OCI-LY1 (cell line): ENCODE results near the gene SLMAP.

Experiments
- H2AFZ ChIP-seq: fragments of 200-600 bp; sonication (generic), shearing (Covaris generic); 2 replicates; pipeline ENCODE4 v1.6.0; 2014; ENCODE audit warnings: antibody characterized with exemption, mild to moderate bottlenecking, low read length
- H3F3A ChIP-seq: fragments of 200-600 bp; sonication (generic), shearing (Covaris generic); 2 replicates; pipeline ENCODE4 v1.6.0; 2014; ENCODE audit warnings: mild to moderate bottlenecking, antibody characterized with exemption, low read length, moderate library complexity; ENCODE audit not compliant: insufficient read depth
- H3K27ac ChIP-seq: fragments of 200-600 bp; sonication (generic); 2 replicates; pipeline ENCODE4 v1.5.1; 2014; ENCODE audit warnings: low read length, mixed run types, mild to moderate bottlenecking, low read depth; ENCODE audit not compliant: poor library complexity, severe bottlenecking
- H3K27me3 ChIP-seq: fragments of 200-600 bp; sonication (generic); 2 replicates; pipeline ENCODE4 v1.6.0; 2014; ENCODE audit warnings: antibody characterized with exemption, mild to moderate bottlenecking, low read length, moderate library complexity; ENCODE audit not compliant: insufficient read depth
- H3K36me3 ChIP-seq: fragments of 200-600 bp; sonication (generic); 2 replicates; pipeline ENCODE4 v1.6.1; 2014; ENCODE audit warnings: mild to moderate bottlenecking, antibody characterized with exemption, low read length, moderate library complexity, mixed read lengths; ENCODE audit not compliant: insufficient read depth
- H3K4me1 ChIP-seq: fragments of 200-600 bp; sonication (generic); 2 replicates; pipeline ENCODE4 v1.5.1; 2014; ENCODE audit warnings: mild to moderate bottlenecking, low read length, moderate library complexity; ENCODE audit not compliant: insufficient read depth, severe bottlenecking
- H3K4me2 ChIP-seq: fragments of 200-600 bp; sonication (generic), shearing (Covaris generic); 2 replicates; pipeline ENCODE4 v1.6.1; 2014; ENCODE audit warnings: low read length
- H3K4me3 ChIP-seq: fragments of 200-600 bp; sonication (generic); 2 replicates; pipeline ENCODE4 v1.5.1; 2014; ENCODE audit warnings: low read length, low read depth, mild to moderate bottlenecking, mixed read lengths; ENCODE audit not compliant: poor library complexity, severe bottlenecking
- H3K79me2 ChIP-seq: fragments of 200-600 bp; shearing (Covaris generic); 2 replicates; pipeline ENCODE4 v1.6.1; 2016; ENCODE audit warnings: mixed run types, low read length, mixed read lengths; ENCODE audit not compliant: insufficient read depth
- H3K9ac ChIP-seq: fragments of 200-600 bp; sonication (generic), shearing (Covaris generic); 2 replicates; pipeline ENCODE4 v1.6.1; 2014; ENCODE audit warnings: mild to moderate bottlenecking, low read length, mixed read lengths
- H3K9me2 ChIP-seq: fragments of 200-600 bp; sonication (generic), shearing (Covaris generic); 2 replicates; pipeline ENCODE4 v1.6.1; 2014; ENCODE audit warnings: low read depth, mild to moderate bottlenecking, low read length, mixed read lengths
- H3K9me3 ChIP-seq: fragments of 200-600 bp; shearing (Covaris generic); 2 replicates; pipeline ENCODE4 v1.6.1; 2014; ENCODE audit warnings: low read length, mixed read lengths
- H4K20me1 ChIP-seq: fragments of 200-600 bp; sonication (generic), shearing (Covaris generic); 2 replicates; pipeline ENCODE4 v1.6.0; 2016; ENCODE audit warnings: mild to moderate bottlenecking, low read length; ENCODE audit not compliant: insufficient read depth
- CTCF ChIP-seq: fragments of 200-600 bp; sonication (generic), shearing (Covaris generic); IDR thresholded peaks from 2 replicates; pipeline ENCODE4 v1.5.1; 2017; ENCODE audit warnings: mild to moderate bottlenecking, antibody characterized with exemption, low read length, moderate library complexity, mixed read lengths
- EZH2 ChIP-seq: fragments of 200-600 bp; sonication (generic), shearing (Covaris generic); IDR thresholded peaks from 2 replicates; pipeline ENCODE4 v1.8.0; 2017; ENCODE audit warnings: borderline replicate concordance, mixed run types, mild to moderate bottlenecking, antibody characterized with exemption, low read length, moderate library complexity, mixed read lengths

Gene SLMAP

DNA sequence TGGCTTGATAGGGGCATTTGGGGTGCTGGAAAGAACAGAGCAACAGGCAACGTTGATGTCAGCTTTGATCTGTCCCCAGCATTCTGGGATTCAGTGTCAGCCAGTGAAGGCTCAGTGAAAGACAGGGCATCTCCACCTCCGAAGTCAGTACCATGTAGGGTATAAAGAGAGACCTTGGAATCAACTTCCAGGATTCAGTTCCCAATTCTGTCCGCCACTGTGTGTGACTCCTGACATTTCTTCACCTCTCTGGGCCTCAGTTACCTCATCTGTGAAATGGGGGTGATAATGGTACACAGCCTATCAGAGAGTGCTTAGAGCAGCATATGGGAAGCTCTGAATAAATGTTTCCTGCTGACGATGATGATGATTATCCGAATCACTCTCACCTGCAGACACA, 196.5 kb downstream of the SLMAP start:
- no peaks in the 10 kb centered on the region for H3F3A ChIP-seq
- no peaks in the 10 kb centered on the region for H4K20me1 ChIP-seq
- no peak overlapping the region for H3K4me3 ChIP-seq
- no peak overlapping the region for H3K4me2 ChIP-seq
- H3K79me2 ChIP-seq, result no peaks in the 10 kb centered on the region
- H3K9ac ChIP-seq, result no peak overlapping the region
- no peak overlapping the region for H3K27ac ChIP-seq
- no peaks in the 10 kb centered on the region for H3K9me2 ChIP-seq
- H3K27me3 ChIP-seq, result no peaks in the 10 kb centered on the region
- H3K9me3 ChIP-seq, result no peaks in the 10 kb centered on the region
- H2AFZ ChIP-seq, result no peak overlapping the region
- no peak for TF ChIP-seq CTCF
- TF ChIP-seq EZH2, result no peak
- H3K36me3 ChIP-seq, result no peaks in the 10 kb centered on the region
- no peaks in the 10 kb centered on the region for H3K4me1 ChIP-seq

GRCh38 chr3:57953576-57953975, 197.5 kb downstream of the SLMAP start:
- Histone ChIP-seq H4K20me1 (no peaks in the 10 kb centered on the region), H2AFZ (no peak overlapping the region), H3K9ac (no peak overlapping the region), H3K36me3 (no peaks in the 10 kb centered on the region), H3K9me2 (no peaks in the 10 kb centered on the region), H3K4me1 (no peaks in the 10 kb centered on the region), H3K27me3 (no peaks in the 10 kb centered on the region), H3K9me3 (no peaks in the 10 kb centered on the region), H3K4me2 (no peak overlapping the region), H3K79me2 (no peaks in the 10 kb centered on the region), H3K4me3 (no peak overlapping the region), H3F3A (no peaks in the 10 kb centered on the region), H3K27ac (no peak overlapping the region)
- TF ChIP-seq EZH2 (no peak), CTCF (no peak)

GRCh38 chr3:57956119-57956832, 200.2 kb downstream of the SLMAP start:
- no peaks in the 10 kb centered on the region for H3K27me3 ChIP-seq
- no peaks in the 10 kb centered on the region for H4K20me1 ChIP-seq
- H3K79me2 ChIP-seq, result no peaks in the 10 kb centered on the region
- H3K4me3 ChIP-seq, result no peak overlapping the region
- no peaks in the 10 kb centered on the region for H3K9me2 ChIP-seq
- H3K9me3 ChIP-seq, result no peaks in the 10 kb centered on the region
- no peaks in the 10 kb centered on the region for H3F3A ChIP-seq
- no peak overlapping the region for H3K4me2 ChIP-seq
- H3K9ac ChIP-seq, result no peak overlapping the region
- H3K4me1 ChIP-seq, result peaks cover 6% of the 10 kb centered on the region
- H2AFZ ChIP-seq, result no peak overlapping the region
- no peak overlapping the region for H3K27ac ChIP-seq
- H3K36me3 ChIP-seq, result no peaks in the 10 kb centered on the region
- TF ChIP-seq CTCF (no peak), EZH2 (no peak)
